ENCODE measurements around the gene NVL.

Gene NVL

DNA sequence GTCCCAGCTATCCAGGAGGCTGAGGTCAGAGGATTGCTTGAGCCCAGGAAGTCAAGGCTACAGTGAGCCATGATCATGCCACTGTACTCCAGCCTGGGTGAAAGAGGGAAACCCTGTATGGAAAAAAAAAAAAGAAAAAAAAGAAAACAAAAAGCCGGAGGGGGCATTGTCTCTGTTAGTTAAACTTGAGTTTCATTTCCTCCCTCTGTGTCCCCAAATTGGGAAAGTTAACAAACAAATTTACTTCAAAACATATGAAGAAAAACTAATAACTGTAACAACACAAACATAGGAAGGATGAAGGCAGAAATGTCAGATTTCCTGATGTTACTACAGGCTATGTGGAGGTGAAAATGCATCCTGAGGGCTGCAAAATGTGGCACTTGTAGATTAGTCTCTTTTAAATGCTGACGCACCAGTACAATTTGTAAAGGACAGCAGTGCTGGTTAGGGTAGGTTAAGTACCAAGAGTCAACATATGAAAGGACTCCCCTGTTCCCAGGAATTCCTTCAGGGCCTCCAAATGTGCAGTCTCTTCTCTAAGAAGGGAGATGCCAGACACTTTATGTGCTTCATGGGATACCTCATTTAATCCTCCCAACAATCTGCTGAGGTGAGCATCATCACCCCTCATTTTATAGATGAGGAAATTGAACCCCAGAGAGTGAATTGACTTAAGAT is 94.0 kb downstream of the NVL start:
- no peak for DNase-seq (ENCODE audit: low spot score)

DNA sequence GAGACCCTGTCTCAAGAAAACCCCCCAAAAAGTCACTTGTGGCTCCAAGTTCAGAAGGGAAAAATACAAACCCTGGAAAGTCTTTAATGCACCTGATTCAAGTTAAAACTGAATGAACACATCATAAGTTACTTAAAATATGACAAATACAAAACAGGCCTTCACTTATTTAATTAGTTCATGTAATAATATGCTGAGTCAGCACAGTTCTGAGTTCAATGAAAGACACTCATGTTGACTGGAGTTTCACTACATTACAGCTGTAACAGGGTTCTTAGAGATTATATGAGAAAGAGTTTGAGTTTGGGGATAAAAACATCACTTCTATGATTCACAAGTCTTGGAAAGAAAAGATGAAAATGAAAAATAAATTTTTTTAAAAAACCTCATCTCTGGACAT is 96.0 kb downstream of the NVL start:
- no peak for DNase-seq (ENCODE audit: low spot score)

DNA sequence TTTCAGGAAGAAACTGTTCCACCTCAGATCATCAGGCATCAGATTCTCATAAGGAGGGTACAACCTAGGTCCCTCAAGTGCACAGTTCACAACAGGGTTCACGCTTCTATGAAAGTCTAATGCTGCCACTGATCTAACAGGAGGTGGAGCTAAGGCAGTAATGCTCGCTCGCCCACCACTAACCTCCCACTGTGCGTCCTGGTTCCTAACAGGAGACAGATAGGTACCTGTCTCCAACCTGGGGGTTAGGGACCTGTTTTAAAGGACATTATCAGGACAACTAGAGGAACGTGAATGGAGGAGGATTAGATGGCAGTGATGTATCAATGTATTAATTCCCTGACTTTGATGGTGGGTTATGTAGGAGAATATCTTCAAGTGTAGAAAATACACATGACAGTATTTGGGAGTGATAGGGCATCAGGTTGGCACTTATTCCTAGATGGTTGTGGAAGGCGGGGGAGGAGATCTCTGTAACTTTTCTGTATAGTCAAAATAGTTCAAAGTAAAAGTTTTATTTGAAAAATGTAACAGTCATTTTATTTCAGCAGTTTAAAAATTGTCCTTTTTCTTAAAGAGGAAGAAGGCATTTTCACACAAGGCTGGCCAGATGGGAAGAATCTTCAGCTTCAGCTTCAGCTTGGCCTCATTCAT is 103.0 kb downstream of the NVL start:
- no peak for DNase-seq (ENCODE audit: low spot score)

DNA sequence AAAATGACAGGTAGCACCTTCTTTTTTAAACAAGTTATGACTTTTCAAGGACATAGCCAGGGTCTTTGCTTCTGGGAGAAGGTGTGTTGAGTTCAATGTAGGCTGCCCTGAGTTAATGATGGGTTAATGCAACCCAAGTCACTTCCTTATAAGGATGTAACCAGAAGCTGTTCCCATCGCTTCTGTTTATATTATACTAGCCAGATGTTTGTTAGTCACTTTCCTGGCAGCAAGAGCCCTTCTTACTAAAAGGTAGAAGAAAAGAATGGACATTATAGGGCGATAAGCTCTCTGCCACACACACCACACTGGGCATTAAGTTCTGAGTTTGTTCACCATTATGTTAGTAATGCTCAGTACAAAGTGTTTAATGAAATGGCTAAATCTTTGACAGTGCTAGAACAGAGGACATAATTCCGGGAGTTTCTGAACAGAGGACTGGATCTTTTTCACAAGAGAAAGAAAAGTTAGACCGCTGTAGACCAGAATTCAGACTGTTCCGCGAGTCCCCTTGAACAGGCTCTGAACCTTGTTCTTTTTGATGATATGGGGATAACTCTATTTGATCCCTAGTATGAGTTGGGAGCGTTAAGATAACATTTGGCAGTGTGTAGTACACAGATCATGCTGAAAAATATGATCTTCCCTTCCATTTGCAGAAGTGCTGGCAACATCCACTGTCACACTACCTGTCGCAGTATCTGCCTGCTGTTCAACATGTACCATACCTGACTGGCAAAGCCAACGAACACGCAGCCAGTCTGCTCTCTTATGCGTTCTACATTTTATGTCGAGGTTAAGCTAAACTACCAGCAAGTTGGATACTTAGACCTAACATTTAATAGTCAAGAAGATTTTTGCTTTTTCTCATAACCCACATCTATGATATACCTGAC is 105.9 kb downstream of the NVL start:
- DNase-seq (ENCODE audit: low spot score) = no peak

DNA sequence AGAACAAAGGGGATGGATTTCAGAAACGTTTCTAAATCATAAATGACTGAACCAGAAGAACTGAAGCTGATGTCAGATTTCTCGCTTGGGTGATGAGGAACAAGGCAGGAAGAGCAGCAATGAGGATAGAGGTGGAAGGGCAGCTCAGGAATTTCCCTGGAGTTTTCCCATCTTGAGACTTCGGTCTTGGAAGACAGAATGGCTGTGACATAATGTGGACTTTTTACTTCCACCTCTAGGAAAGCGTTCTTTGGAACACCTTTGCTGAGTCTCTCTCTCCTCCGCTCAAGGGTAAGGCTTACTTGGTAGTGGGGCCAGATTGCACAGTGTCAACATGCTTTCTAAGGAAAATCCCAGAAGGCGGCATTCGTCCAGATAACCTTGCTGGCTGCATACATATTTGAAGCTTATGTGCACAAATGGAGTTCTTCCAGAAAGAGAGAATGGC is 110.3 kb downstream of the NVL start:
- DNase-seq (ENCODE audit: low spot score) = no peak

DNA sequence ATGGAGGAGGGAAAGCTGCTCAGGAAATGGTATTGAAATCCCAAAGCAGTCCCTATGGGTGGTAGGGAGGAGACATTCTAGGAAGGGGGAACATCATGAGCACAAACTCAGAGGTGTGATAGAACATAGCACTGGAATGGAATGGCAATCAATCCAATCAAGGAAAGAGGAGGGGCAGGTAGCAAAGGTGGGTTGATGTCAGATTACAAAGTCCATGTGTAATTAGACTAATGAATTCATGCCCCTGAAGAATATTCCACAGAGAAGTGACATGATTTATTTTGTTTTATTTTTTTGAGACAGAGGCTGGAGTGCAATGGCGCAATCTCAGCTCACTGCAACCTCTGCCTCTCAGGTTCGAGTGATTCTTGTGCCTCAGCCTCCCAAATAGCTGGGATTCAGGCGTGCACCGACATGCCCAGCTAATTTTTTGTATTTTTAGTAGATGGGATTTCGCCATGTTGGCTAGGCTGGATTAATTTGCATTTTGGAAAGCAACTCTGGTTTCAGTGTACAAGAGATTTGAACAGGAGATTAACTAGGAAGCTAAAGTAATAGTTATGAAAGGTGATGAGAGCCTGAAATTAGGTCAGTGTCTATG is 110.9 kb downstream of the NVL start:
- DNase-seq (ENCODE audit: low spot score) = no peak

DNA sequence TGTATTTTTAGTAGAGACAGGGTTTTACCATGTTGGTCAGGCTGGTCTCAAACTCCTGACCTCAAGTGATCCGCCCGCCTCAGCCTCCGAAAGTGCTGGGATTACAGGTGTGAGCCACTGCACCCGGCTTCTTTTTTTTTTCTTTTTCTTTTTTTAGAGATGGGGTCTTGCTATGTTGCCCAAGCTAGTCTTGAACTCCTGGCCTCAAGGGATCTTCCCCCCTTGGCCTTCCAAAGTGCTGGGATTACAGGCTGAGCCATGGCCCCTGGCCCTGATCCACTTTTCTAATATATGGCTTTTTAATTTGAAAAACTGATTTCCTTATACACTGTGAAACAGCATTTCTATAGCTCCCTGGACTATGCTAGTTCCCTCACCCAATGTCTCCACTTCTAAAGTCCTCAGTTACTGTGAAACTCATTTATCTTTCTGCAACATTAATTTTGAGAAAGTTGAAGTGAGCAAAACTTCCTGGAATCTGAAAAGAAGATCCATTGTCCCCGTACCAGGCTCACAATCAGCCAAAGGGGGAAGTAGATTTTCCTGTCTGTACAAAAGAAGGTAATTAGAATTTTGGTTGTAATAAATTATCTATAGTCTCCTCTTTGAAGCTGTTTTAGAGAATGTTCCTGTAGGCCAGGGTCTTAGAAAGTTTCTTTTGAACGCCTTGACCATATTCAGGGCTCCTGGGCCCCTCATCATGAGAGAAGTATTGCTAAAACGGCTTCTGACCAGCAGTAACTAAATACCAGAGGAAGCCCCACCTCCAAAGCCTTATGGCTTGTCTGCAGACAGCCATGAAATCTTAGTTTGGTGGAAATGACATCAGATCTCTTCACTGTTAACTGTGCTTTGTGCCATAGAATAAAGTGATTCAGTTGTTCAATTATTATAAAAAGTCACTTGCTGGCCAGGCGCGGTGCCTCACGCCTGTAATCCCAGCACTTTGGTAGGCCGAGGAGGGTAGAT is 112.0 kb downstream of the NVL start:
- no peak for DNase-seq (ENCODE audit: low spot score)

DNA sequence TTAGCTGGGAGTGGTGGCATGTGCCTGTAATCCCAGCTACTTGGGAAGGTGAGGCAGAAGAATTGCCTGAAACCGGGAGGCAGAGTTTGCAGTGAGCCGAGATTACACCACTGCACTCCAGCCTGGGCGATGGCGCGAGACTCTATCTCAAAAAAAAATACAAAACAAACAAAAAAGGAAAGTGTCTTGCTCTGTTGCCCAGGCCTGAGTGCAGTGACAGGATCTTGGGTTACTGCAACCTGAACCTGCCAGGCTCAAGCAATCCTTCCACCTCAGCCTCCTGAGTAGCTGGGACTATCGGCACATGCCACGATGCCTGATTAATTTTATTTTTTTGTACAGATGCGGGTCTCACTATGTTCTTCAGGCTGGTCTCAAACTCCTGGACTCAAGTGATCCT is 113.6 kb downstream of the NVL start:
- no peak for DNase-seq (ENCODE audit: low spot score)

DNA sequence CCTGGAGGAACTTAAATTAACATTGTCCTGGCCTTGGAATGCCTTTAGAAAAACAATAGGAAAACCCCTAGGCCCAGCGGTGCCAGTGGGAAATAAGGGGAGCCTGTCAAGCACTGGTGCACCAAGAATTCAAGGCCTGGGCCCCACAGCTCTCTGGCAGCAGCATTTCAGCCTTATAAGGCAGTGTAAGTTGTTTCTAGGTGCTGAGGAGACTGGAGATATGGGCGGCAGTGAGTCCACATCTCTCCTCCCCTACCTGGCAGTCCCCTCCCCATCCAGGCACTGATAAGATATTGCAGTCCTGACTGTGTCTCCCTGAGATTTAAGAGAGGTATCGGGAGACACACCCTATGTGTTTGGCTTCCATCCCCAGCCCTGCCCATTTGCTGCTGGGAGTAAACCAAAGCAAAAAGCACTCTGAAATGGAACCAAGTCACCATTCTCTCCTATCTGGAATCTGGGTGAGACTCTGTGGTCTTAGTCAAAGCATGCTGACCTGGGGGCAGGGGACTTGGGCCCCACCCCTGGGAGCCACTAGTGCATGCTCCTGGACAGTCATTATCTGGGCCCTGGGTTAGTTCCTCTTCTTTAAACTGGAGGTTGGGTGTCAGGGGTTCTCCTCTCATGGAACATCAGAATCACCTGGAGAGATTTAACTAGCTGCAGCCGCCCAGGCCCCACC is 116.4 kb downstream of the NVL start:
- no peak for DNase-seq (ENCODE audit: low spot score)

DNA sequence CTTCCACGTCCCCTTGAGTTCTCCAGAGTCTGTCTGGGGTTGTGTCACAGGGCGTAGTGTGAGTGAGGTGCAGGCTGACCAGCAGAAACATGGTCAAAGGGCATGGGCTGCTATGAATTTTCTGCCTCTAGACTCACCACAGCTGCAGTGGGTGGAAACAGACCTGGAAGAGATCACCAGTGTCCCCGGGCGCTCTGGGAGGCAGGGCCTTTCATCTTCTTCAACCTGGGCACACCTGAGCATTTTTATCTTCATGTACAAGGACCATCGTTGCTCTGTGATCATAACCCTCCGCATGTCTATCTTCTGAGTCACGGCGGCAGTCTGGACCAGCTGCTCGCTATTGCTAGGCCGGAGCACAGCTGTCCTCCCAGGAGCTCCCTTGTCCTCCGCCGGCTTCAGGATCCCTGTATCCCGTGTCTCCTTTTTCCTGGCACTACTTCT is 117.3 kb downstream of the NVL start:
- no peak for DNase-seq (ENCODE audit: low spot score)

DNA sequence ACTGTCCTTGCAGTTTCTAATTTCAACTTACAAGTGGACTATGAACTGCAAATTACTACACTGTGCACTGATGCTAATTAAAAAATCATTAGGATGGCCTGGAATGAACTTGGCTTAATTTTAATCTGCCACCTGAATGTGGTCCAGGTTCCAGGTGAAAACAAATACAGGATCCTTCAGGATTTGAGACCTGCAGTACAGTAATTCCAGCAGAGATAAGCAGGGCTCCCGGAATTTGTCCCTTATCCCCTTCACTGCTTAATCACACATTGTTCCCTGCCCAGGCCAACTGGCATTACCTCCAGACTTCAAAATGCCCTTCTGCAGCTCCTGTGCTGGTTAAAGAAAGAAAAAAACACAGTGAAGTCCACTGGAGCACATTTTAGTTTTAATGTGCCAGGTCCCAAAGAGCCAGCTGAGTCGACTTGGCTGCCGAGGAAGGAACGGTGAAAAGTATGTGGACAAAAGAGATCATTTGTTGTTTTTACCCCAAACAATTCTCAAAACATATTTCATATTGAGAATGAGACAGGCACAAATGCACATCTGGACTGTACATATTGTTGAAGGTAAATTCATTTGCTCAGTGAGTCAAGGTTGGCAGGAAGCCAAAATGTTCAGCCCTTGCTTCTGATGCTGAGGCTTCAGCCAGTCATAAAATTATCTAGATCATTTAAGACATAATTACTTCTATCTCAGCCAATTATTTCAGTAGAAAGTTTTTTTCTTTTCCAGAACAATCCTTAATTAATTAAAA is 118.6 kb downstream of the NVL start:
- no peak for DNase-seq (ENCODE audit: low spot score)

DNA sequence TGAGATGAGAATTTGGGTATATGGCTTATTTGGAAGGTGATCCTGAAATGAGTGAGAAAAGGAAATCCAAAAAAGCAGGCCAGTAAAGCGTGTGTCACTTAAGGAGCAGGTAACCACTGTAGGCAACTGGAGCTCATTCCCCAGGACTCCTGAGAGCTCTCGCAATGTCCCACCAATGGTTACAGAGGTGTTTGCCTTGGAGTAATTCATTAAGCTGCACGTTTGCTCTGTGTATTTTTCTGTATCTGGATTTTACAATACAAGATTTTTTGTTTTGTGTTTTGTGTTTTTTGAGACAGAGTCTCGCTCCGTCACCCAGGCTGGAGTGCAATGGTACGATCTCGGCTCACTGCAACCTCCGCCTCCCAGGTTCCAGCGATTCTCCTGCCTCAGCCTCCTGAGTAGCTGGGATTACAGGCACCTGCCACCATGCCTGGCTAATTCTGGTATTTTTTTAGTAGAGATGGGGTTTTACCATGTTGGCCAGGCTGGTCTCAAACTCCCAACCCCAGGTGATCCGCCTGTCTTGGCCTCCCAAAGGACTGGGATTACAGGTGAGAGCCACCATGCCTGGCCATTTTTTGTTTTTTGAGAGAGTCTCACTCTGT is 123.9 kb downstream of the NVL start:
- DNase-seq (ENCODE audit: low spot score) = peak; percentile 29

DNA sequence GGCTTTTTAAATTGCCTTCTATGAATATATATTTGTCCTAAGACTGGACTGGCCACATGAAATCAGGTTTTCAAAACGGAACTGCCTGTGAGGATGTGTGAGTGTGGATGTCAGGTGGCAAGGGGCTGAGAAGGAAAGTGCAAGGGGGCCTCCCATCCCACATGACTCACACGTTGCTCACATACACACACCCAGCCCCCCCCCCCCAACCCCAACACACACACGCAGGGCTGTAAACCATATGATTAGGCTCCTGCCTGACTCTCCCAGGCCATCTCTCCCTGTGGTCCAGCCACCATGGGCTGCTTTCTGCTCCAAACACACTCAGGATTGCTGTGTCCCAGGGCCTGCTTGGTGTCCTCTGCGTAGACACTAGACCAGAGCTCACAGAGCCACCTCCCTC is 124.5 kb downstream of the NVL start:
- DNase-seq (ENCODE audit: low spot score) = no peak

DNA sequence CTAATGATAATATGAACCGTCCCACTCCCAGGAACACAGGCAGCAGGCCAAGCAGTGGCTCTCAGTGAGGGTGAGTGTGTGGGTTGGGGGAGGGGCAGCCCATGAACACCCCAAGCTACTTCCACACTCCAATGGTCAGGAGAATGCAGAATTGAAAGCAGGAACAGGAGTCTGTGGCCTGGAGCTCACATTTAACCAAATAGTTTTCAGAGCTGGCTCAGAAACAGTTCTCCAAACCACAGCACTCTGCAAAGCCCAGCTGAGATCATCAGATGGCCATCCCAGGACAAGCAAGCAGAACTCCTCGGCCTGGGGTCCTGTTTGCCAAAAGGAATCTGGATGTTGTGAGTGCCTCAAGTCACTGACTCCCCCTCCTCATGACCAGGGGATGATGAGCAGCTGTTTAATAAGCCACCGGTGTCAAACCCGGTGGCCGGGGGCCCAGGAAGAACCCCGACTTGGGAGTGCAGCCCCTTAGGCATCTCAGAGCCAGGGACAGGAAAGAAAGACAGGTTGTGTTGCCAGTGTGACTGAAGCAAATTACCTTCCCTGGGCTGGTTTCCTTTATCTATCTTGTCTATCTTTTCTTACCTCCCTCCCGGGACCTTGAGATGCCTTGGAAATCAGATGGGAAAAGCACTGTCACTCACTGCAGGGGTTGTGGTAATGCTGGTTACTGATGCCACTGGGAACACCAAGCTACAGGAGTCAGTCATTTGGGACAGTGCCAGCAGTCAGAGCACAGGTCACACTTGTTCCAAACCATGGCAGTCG is 126.5 kb downstream of the NVL start:
- peak; percentile 65 for DNase-seq (ENCODE audit: low spot score)

DNA sequence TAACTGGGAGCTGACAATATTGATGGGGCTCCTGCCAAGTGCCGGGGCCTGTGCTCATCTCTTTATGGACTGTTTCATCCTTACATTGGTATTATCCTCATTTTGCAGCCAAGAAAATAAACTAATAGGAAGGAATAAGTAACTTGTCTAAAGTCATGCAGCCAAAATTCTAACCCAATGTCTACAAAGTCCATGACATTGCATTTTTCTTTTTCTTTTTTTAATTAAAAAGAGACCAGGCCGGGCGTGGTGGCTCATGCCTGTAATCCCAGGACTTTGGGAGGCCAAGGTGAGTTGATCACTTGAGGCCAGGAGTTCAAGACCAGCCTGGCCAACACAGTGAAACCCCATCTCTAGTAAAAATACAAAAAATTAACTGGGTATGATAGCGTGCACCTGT is 128.1 kb downstream of the NVL start:
- no peak for DNase-seq (ENCODE audit: low spot score)

DNA sequence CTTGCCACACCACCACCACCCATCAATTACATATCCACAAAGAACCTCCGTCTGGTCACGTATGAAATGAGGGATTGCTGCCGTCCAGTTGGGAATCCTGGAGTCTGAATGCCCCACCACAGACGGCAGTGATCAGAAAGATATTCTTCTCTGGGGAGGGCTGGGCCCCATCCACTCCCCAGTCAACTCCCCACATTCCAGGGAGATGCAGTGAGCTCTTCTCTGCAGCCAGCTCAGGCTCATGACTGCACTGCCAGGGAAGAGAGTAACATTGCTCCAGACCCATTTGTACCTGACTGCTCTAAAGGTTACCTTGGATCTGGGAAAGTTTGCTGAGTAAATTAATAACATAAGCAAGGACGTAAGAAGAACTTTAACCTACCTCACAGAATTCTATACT is 128.6 kb downstream of the NVL start:
- DNase-seq (ENCODE audit: low spot score) = no peak

DNA sequence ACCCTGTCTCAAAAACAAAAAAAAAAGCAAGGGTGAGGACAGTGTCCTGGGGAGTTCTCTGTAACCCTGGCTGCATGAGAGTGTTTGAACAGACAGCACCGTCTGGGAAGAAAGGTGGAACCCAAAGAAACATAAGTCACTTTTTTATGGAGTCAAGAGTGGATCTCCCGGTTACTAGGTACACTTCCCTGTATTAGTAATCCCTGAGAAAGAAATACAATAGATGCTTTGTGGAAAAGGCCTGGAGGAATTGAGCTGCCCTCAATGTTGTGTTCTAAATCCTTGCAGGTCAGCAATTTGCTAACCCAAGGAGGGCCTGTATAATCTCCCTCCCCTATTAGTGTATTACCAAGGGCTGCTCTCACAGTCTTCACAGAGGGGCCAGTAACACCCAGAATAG is 130.3 kb downstream of the NVL start:
- no peak for DNase-seq (ENCODE audit: low spot score)

DNA sequence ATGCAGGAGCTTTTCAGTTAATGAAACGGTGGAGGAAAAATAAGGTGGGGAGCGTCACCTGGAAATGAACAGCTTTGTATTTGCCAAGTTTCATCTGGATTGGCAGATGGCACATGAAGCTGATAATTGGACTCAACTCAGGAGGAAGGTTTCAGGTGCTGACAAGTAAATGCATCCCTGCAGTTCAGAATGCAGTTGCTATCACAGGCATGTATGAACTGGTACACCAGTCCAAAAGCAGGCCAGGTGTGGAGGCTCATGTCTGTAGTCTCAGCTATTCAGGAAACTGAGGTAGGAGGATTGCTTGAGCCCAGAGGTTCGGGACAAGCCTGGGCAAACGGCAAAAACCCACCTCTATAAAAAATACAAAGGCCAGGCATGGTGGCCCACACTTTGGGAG is 131.4 kb downstream of the NVL start:
- no peak for DNase-seq (ENCODE audit: low spot score)

All from ecto neural progenitor cell (in vitro differentiated cells).